GM18498 (cell line): ENCODE results near the gene PMS2.
"Not testable (repeated sequence)": the region's sequence is repeated elsewhere in the genome, so short reads cannot be mapped to it uniquely, and the experiment has no call there.

ENCODE experiments used
- ATAC-seq: cut with Tn5 transposase; IDR thresholded peaks from one replicate; pipeline ENCODE4 v1.9.1; 2021; ENCODE audit warnings: mild to moderate bottlenecking, moderate library complexity; ENCODE audit not compliant: unreplicated experiment

Gene PMS2

DNA sequence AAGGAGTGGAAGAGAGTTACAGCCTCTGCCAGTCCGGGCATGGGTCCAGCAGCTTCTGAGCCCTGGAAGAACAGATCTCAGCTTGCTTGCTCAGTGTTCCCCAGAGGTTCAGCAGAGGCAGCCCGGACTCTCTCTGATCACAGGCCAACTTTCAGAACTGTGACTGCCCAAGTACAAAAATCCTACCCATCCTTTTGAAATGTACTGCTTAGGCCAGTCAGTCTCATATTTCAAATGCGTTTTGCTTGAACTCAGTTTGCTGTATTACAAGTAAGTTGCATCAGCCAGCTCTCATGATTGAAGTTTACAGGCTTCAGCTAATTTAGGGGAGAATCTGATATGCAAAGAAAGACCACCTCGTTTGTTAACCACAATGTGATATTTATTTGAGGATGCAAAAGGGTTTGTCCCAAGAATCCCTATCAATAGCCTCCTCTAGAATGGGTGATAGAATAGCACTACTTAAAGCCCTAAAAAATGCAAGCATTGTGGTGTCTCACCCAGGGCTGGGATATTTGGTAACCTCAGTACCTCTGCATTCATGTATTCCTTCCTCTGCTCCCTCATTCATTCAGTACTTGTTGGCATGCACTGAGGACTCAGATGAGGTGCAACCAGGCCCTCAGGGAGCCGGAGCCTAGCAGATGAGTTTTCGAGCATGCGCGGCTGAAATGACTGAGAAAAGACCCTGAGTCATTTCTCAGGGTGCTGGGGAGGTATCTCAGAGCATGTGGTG lies 7.2 kb upstream of the PMS2 start:
- no peak for ATAC-seq

DNA sequence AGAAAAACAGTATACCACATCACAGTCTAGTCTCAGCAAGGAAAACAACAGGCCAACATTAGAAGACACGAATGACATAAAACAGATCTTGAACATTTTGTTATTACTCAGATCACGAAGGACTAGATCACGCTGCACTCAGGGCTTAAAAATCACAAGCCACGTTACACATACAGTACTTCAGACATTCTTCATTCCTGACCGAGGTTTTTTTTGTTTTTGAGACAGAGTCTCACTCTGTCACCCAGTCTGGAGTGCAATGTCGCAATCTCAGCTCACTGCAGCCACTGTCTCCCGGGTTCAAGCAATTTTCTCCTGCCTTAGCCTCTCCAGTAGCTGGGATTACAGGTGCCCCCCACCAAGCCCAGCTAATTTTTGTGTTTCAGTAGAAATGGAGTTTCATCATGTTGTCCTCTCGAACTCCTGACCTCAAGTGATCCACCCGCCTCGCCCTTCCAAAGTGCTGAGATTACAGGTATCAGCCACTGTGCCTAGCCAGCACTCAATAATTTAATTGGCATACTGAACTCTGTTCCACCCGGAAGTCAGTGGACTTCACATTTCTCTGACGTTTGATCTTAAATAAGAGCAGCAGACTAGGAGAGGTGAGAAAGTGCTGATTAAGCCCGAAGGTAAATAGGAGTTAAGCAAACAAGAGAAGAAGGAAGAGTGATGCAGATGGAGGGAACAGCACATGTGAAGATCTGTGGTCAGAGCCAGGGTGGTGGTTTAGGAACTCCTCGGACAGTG lies 3.7 kb upstream of the PMS2 start:
- no peak for ATAC-seq

DNA sequence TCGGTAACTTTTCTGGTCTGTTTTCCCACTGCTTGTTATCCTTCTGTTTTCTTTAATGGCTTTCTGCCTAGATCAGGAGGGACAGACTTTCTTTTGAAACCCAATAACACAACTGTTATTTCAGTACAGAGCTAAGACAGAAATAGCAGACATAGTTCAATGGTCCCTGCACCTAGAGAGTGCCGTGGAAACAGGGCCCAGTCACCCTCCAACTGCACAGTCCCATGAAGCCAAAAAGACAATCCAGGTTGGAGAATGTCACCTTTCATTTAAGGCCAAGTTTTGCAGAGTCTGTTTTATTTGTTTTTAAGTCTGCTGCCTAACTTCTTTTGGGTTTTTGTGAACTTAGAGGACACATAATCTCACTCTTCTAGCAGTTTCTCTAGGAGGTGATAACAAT lies 2.7 kb upstream of the PMS2 start:
- ATAC-seq, result no peak

DNA sequence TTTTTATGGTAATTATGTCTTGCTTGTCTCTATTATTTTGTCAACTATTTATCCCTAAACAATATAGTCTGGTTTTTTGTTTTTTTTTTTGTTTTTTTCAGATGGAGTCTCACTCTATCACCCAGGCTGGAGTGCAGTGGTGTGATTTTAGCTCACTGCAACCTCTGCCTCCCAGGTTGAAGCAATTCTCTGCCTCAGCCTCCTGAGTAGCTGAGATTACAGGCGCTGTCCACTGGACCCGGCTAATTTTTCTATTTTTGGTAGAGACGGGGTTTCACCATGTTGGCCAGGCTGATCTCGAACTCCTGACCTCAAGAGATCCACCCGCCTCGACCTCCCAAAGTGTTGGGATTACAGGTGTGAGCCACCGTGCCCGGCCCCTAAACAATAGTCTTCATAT lies 1.5 kb upstream of the PMS2 start:
- ATAC-seq, result not testable (repeated sequence)

DNA sequence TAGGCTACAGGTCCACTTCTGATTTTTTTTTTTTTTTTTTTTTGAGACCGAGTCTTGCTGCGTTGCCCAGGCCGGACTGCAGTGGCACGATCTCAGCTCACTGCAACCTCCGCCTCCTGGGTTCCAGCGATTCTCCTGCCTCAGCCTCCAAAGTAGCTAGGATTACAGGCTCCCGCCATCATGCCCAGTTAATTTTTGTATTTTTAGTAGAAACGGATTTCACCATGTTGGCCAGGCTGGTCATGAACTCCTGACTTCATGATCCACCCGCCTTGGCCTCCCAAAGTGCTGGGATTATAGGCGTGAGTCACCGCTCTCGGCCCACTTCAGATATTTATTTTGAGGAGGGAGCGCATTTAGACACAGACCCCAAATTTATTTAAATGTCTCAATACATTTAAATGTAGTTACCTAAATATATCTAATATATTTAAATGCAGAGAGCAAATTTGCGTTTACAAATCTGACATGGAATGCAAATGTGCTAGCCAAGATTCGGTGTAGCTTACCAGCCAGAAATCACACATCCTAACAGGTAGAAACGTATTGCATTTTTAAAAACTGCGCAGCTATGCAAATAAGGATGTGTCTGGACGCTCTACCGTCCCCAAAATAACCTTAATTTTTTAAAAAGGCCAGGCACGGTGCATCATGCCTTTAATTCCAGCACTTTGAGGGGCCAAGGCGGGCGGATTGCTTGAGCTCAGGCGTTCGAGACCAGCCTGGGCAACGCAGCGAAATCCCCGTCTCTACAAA lies 836 bp downstream of the PMS2 start:
- not testable (repeated sequence) for ATAC-seq

DNA sequence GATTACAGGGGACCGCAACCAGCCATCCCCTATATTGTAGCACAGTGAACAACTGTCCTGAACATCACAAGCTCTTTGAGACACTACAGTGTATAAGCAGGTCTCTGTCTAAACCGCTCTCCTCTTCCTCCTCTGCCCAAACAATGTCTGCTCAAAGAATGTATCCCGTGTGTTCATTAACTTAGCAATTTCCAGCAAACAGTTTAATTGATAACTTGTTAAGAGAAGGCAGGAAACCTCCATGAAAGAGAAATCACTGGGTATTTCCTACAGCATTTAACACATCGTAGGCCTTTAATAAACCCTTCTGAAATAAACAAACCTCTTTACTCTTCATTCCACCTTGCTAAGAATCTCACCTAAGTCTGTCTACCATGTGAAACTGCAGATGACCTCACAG lies 1.5 kb downstream of the PMS2 start:
- ATAC-seq, result no peak

DNA sequence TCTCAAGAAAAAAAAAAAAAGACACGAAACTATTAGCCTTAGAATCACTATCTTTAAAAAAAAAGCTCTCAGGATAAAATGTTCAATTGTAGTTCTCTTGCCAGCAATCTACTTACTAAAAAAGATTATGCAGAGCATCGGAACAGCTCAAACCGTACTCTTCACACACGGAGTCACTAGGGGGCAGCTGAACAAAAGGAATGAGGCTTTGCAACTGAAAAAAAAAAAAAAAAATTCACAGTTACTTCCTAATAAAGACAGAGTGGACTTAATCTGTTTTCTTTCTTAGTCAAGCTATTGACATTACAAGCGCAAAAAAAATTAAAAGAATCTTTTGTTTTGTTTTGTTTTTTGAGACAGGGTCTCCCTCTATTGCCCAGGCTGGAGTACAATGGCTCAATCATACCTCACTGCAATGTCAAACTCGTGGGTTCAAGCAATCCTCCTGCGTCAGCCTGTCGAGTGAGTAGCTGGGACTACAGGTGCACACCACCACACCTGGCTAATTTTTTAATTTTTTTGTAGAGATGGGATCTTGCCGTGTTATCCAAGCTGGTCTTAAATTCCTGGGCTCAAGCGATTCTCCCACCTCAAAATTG lies 11.5 kb downstream of the PMS2 start:
- ATAC-seq, result no peak

DNA sequence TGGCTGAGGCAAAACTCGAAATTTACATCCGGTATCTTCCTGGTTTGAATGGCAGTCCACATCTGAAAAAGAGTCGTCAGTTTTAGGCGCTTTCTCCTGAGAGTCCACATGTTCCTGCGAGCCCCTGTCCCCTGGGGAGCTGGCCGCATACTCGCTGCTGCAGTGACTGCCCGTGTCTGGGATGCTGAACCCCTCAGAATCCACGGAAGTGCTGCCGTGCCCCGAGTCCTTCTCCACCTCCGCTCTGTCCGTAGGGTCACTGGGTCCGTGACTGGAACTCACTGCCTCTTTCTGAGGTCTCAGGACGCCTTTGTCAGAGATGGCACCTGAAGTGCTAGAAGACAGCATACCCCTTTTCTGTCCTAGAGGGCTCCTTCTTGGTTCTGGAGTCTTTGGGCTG lies 21.8 kb downstream of the PMS2 start:
- ATAC-seq, result not testable (repeated sequence)

DNA sequence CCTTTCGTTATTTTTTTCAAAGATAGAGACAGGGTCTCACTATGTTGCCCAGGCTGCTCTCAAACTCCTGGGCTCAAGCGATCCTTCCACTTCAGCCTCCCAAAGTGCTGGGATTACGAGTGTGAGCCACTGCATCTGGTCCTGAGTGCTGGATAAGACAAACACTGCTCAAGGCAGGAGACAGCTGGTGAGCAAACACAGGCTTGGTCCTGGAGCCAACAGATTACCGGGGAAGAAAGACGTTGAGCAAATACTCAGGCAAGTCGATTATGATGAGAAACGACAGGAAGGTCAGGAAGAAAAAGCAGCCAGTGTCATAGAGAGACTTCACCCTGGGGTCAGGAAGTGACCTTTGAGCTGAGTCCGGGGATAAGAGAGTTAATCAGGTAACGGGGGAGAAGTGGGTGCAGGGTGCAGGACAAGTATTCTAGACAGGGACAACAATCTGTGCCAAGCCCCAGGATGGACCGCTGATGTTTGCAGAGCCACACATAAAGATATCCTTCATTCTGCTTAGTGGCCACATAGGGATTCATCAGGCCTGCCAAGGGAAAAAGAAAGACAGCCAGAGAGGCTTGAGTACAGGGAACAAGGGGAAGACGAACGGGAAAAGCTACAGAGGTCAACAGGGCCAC lies 29.1 kb downstream of the PMS2 start:
- not testable (repeated sequence) for ATAC-seq

DNA sequence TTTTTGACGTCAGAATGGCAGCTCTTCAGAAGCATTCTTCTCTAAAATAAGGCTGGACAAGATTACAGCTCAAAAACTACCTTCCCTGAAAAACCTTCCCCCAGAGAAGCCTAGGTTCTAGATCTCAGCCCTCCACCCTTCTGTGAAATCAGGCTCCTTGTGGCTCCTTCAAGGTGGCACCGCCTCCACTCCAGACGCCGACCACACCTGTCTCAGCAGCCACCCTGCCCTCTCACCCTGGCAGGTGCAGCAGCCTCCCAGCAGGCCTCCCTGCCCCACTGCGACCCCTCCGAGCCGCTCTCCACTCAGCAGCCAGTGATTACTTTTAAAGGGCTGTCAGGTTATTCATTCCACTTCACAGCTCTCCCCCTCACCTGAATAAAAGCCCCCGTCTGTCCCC lies 35.3 kb downstream of the PMS2 start:
- not testable (repeated sequence) for ATAC-seq

DNA sequence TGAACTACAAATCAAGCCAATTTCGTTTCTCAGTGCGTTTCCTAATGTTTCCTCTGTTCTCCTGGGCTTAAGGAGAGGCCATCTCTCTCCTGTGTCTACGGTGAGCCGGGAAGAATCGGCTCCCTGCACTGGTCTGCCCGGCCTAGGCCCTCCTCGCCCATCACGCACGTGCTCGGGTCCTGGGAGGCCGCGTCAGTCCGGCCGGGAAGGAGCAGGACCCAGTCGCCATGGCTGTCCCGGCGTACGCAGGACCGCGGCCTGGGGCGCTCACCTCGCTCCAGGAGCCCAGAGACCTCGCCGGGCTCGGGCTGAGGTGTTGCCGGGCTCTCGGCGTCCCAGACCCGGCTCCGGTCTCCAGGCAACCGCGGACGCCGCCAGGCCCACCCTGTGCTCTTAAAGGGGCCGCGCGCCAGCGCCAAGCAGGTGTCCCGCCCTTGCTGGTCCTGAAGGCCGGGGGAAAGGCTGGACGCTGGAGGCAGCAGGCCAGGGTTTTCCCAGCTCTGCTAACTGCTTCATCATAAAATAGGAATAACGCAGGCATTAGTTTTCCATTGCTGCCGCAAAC lies 38.4 kb downstream of the PMS2 start, which contains the start of gene RSPH10B:
TSS of gene RSPH10B (minus strand) at position 343 of the 565 bp plus-strand sequence. CDS start 3,573 bp downstream, outside the sequence.
- not testable (repeated sequence) for ATAC-seq

DNA sequence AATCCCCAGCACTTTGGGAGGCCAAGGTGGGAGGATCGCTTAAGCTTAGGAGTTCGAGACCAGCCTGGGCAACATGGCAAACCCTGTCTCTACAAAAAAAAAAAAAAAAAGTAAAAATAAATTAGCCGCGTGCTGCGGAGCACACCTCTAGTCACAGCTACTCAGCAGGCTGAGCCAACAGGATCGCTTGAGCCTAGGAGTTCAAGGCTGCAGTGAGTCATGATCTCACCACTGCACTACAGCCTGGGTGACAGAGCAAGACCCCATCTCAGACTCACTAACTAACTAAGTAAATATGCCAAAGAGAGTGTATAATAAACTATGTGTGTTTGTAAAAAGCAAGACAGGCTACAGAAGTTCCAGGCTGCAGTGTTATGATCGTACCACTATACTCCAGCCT lies 45.0 kb downstream of the PMS2 start:
- not testable (repeated sequence) for ATAC-seq

DNA sequence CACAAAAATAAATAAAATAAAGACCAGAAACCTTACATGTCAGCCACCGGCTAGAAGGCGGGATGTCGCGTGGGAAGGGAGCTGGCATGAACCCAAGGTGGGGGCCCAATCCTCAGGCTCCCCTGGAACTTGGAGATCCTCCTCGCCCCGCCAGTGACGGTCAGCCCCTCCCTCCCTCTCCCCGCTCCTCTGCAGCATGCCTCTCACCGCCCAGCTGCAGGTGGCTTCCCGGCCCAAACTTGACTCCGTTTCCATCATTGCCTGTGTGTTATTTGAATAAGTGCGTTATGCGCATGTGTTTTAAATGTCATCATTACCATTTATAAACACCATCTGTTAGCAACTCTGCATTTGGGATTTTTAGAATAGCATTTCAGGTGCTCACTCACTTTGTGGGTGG lies 45.6 kb downstream of the PMS2 start:
- ATAC-seq, result not testable (repeated sequence)

DNA sequence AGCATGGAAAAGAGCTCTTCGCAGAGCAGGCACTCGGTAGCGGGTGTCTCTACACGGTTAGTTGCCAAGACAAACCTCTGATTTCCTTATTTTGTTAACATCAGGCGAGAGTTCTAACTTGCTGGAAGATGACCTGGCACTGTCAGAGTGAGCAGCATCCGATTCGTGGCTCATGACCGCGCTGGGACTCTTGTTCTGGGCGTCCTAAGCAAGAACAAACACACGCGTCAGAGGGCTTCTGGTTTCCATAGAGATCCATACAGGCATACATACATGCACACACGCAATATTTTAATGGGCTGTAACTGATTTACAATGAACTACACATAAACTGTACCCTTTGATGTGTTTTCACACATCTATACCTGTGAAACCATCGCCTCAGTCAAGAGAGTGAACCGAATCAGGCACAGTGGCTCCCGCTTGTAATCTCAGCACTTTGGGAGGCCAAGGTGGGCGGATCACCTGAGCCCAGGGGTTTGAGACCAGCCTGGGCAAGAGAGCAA lies 73.9 kb downstream of the PMS2 start:
- ATAC-seq, result not testable (repeated sequence)

DNA sequence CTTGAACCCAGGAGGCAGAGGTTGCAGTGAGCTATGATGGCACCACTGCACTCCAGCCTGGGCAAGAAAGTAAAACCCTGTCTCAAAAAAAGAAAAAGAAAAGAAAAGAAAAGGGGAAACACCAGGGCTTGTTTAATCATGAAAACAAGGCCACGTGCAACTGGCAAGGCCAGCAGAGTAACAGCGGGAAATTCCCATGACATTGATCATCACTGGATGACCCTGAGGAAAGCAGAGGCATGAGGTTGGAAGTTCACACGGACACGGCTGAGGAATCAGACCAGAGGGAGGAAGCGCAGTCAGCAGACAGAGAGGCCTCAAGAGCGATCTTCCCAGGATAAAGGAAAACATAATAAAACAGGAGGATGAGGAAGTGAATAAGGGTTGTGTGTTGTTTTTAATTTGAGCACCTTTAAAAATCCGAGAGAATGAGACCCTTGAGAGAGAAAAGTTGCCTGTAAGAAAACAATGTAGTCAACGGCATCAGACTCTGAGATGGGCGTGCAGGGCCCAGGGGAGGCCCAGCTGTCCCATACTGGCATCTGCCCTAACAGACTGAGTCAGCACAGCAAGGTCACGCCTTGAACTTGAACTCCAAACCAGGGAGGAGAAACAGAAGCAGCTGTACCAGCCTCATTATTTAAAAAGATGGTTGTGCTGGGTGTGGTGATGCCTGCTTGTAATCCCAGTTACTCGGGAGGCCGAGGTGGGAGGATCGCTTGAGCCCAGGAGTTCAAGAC lies 76.8 kb downstream of the PMS2 start:
- not testable (repeated sequence) for ATAC-seq

DNA sequence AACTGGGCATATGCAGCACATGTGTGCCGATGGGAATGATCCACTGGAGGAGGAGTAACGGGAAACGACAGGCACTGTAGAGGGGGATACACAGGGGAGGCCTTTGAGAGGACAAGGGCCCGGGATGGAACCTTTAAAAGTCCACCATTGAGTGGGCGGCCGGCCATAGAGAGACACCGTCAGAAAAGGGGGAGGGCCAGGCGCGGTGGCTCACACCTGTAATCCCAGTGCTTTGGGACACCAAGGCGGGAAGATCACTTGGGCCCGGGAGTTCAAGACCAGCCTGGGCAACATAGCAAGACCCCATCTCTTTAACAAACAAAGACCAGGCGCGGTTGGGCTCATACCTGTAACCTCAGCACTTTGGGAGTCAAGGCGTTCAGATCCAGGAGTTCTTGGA lies 77.6 kb downstream of the PMS2 start:
- ATAC-seq, result not testable (repeated sequence)

DNA sequence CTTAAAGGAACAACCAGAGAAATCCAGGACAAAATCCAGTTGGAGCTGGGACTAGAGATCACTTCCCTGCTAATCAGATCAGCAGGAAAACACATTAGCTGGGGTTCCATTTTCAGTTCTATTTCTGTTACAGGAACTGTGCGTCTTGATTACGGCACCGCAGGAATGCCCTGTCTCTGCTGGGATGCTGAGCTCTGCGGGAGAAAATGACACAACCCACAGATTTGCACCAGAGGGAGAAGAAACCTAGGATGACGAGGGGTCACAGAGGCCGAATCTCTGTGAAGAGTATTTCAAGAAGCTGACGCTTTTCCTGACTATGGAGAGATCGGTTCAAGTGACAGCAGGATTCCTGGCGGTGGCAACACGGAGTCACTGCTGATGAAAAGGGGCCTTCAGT lies 78.6 kb downstream of the PMS2 start:
- ATAC-seq, result not testable (repeated sequence)

DNA sequence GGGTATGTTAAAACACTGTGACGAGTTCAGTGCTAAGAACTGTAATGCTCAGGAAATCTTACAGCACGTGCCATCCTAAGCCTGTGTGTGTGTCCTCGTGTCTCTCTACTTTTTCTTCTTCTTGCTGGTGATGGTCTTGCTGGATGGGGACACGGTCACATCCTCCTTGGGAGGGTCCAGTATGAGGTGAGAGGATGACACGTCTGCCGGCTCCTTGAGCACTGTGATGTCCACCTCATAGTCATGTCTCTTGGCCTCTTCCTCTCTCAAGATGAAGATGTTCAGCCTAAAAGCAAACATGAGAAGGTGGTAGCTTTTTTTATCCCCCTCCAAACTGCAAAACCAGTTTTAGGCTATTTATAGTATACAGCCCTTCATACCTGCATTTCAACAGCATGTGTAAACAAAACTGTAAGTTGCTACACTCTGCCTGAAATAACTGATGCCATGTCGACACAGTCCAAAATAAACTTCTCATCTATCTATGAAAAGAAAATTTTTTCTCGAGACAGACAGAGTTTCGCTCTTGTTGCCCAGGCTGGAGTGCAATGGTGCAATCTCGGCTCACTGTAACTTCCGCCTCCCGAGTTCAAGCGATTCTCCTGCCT lies 82.5 kb downstream of the PMS2 start:
- ATAC-seq, result not testable (repeated sequence)

DNA sequence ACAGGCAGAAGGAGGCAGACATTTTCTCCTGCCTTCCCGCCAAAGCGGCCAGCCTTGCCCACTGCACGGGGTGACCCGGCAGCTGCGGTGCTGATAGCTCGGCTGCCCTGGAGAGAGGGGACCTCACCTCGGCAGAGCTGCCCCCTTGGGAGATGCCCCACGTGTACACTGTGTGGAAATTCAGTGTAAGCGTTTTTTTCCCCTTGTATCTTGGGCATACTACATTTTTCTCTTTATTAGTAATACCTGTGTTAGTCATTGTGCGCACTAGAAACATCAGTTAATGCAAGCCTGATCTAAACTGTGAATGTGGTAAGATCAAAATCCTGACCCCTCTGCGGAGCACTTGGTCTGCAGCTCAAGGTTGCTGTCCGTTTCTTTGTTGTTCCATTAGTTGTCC lies 84.2 kb downstream of the PMS2 start:
- not testable (repeated sequence) for ATAC-seq
